H9 (cell line): Measurements from ENCODE around the gene SC5D. TPM values are rescaled to one million over a fixed set of nuclear protein-coding genes. Genes with fewer than 3 reads are reported as not detected.

Experiments
- DNase-seq: peaks from one replicate; pipeline ENCODE4 v3.0.0-alpha.2; 2017
- H2AFZ ChIP-seq: one replicate; pipeline ENCODE4 v1.6.1; 2013; ENCODE audit warnings: mild to moderate bottlenecking, low read length, control low read depth, moderate library complexity
- H2AK5ac ChIP-seq: 2 replicates; pipeline ENCODE4 v1.6.1; 2013; ENCODE audit warnings: low read length, control low read depth, mixed read lengths; ENCODE audit not compliant: insufficient read length
- H2BK120ac ChIP-seq: one replicate; pipeline ENCODE4 v1.6.1; 2013; ENCODE audit warnings: low read depth, mild to moderate bottlenecking, low read length, control low read depth, inconsistent platforms; ENCODE audit not compliant: poor library complexity, severe bottlenecking
- H2BK12ac ChIP-seq: 2 replicates; pipeline ENCODE4 v1.6.1; 2013; ENCODE audit warnings: low read length, control low read depth, mixed read lengths, low read depth; ENCODE audit not compliant: insufficient read length
- H2BK15ac ChIP-seq: 2 replicates; pipeline ENCODE4 v1.6.1; 2013; ENCODE audit warnings: low read depth, low read length, control low read depth
- H2BK20ac ChIP-seq: one replicate; pipeline ENCODE4 v1.6.1; 2013; ENCODE audit warnings: low read depth, mild to moderate bottlenecking, low read length, control low read depth, inconsistent platforms; ENCODE audit not compliant: poor library complexity, severe bottlenecking
- H2BK5ac ChIP-seq: 2 replicates; pipeline ENCODE4 v1.6.1; 2013; ENCODE audit warnings: low read length, control low read depth, mixed read lengths; ENCODE audit not compliant: insufficient read length
- H3K14ac ChIP-seq: 2 replicates; pipeline ENCODE4 v1.6.1; 2013; ENCODE audit warnings: low read length, control low read depth; ENCODE audit not compliant: insufficient read depth
- H3K18ac ChIP-seq: 2 replicates; pipeline ENCODE4 v1.6.1; 2013; ENCODE audit warnings: low read depth, mild to moderate bottlenecking, mixed read lengths, low read length, control low read depth; ENCODE audit not compliant: insufficient read length
- H3K23ac ChIP-seq: 2 replicates; pipeline ENCODE4 v1.6.1; 2013; ENCODE audit warnings: low read length, control low read depth, mixed read lengths, low read depth; ENCODE audit not compliant: insufficient read length
- H3K23me2 ChIP-seq: 2 replicates; pipeline ENCODE4 v1.6.1; 2013; ENCODE audit warnings: low read depth, mild to moderate bottlenecking, mixed read lengths, low read length, control low read depth; ENCODE audit not compliant: insufficient read length, poor library complexity, severe bottlenecking
- H3K27ac ChIP-seq: 2 replicates; pipeline ENCODE4 v1.5.1; 2013; ENCODE audit warnings: low read length, control low read depth, mixed read lengths, low read depth; ENCODE audit not compliant: insufficient read length
- H3K27me3 ChIP-seq: 2 replicates; pipeline ENCODE4 v1.6.1; 2013; ENCODE audit warnings: low read length, control low read depth, inconsistent platforms; ENCODE audit not compliant: insufficient read depth
- H3K4ac ChIP-seq: 2 replicates; pipeline ENCODE4 v1.6.1; 2013; ENCODE audit warnings: low read depth, mild to moderate bottlenecking, control low read depth, inconsistent platforms, low read length, moderate library complexity
- H3K4me1 ChIP-seq: 2 replicates; pipeline ENCODE4 v1.6.1; 2013; ENCODE audit warnings: low read length, control low read depth, inconsistent platforms; ENCODE audit not compliant: insufficient read depth
- H3K4me2 ChIP-seq: 2 replicates; pipeline ENCODE4 v1.6.1; 2013; ENCODE audit warnings: low read length, control low read depth, mixed read lengths; ENCODE audit not compliant: insufficient read length, insufficient read depth
- H3K56ac ChIP-seq: 2 replicates; pipeline ENCODE4 v1.6.1; 2013; ENCODE audit warnings: low read depth, mild to moderate bottlenecking, mixed read lengths, low read length, control low read depth; ENCODE audit not compliant: insufficient read length
- H3K79me1 ChIP-seq: 2 replicates; pipeline ENCODE4 v1.6.1; 2013; ENCODE audit warnings: low read depth, mild to moderate bottlenecking, moderate library complexity, low read length, control low read depth, inconsistent platforms; ENCODE audit not compliant: insufficient read depth, poor library complexity, severe bottlenecking
- H3K79me2 ChIP-seq: 2 replicates; pipeline ENCODE4 v1.6.1; 2013; ENCODE audit warnings: low read length, control low read depth, inconsistent platforms; ENCODE audit not compliant: insufficient read depth
- H3K9ac ChIP-seq: 2 replicates; pipeline ENCODE4 v1.6.1; 2013; ENCODE audit warnings: low read length, control low read depth, mixed read lengths; ENCODE audit not compliant: insufficient read length; ENCODE audit errors: extremely low read depth
- H3K9me3 ChIP-seq: one replicate; pipeline ENCODE4 v1.6.1; 2013; ENCODE audit warnings: low read depth, low read length, inconsistent platforms; ENCODE audit not compliant: control insufficient read depth
- H3T11ph ChIP-seq: one replicate; pipeline ENCODE4 v1.6.1; 2013; ENCODE audit warnings: mild to moderate bottlenecking, low read length, control low read depth, inconsistent platforms
- H4K20me1 ChIP-seq: one replicate; pipeline ENCODE4 v1.6.1; 2013; ENCODE audit not compliant: control insufficient read depth, insufficient read length, insufficient read depth
- H4K5ac ChIP-seq: 2 replicates; pipeline ENCODE4 v1.6.1; 2013; ENCODE audit warnings: low read depth, mild to moderate bottlenecking, mixed read lengths, low read length, control low read depth; ENCODE audit not compliant: insufficient read length
- H4K8ac ChIP-seq: replicated peaks from 2 replicates; pipeline ENCODE4 v1.6.1; 2013; ENCODE audit warnings: low read length, control low read depth, mixed read lengths, low read depth; ENCODE audit not compliant: insufficient read length
- H4K91ac ChIP-seq: 2 replicates; pipeline ENCODE4 v1.6.1; 2013; ENCODE audit warnings: low read depth, mild to moderate bottlenecking, moderate library complexity, mixed read lengths, low read length, control low read depth; ENCODE audit not compliant: insufficient read length
- H3K27ac Mint-ChIP-seq, 3 experiments: 2 replicates in 2 of 3; 3 replicates in 1 of 3; pipeline ENCODE4 v1.8.0; 2020 to 2021; ENCODE audit warnings: mixed read lengths in 3 of 3, mild to moderate bottlenecking in 1 of 3, moderate library complexity in 1 of 3
- H3K27me3 Mint-ChIP-seq: 2 replicates; pipeline ENCODE4 v1.8.0; 2021; ENCODE audit warnings: low read depth, mild to moderate bottlenecking, moderate library complexity, mixed read lengths
- H3K36me3 Mint-ChIP-seq, 3 experiments: 2 replicates in 2 of 3; 3 replicates in 1 of 3; pipeline ENCODE4 v1.8.0; 2020 to 2021; ENCODE audit warnings: low read depth in 3 of 3, mixed read lengths in 3 of 3; ENCODE audit not compliant: insufficient read depth in 1 of 3
- H3K4me1 Mint-ChIP-seq, 2 experiments: 2 replicates each; pipeline ENCODE4 v1.8.0; 2020; ENCODE audit warnings: mixed read lengths in 2 of 2
- H3K4me3 Mint-ChIP-seq, 2 experiments: 2 replicates in 1 of 2; 3 replicates in 1 of 2; pipeline ENCODE4 v1.8.0; 2020 to 2021; ENCODE audit warnings: mild to moderate bottlenecking in 2 of 2, mixed read lengths in 2 of 2, moderate library complexity in 1 of 2
- H3K9me3 Mint-ChIP-seq, 2 experiments: 2 replicates in 1 of 2; 3 replicates in 1 of 2; pipeline ENCODE4 v1.8.0; 2020; ENCODE audit warnings: mild to moderate bottlenecking in 2 of 2, mixed read lengths in 2 of 2, moderate library complexity in 1 of 2
- CTCF ChIP-seq: fragments of 200-600 bp; sonication (generic); conservative IDR thresholded peaks from 3 replicates; pipeline ENCODE4 v1.8.0; 2021; ENCODE audit warnings: antibody characterized with exemption, mild to moderate bottlenecking
- WGBS: extraction: QIAGEN DNeasy Blood & Tissue Kit; methylation state at CpG from one replicate; pipeline ENCODE4 v1.1.7; 2013; ENCODE audit warnings: missing lambda C conversion rate, low lambda C conversion rate, mixed read lengths; ENCODE audit not compliant: insufficient read length; ENCODE audit errors: extremely low coverage; 5-methylcytosine and 5-hydroxymethylcytosine counted together
- total RNA-seq: library from RNA; stranded (reverse); gene quantifications from 2 replicates; pipeline ENCODE4 v1.2.1, GENCODE V29; 2021

The SC5D gene
- total RNA-seq, 1 experiment from 2014 or later, result 92.0 TPM

- Histone ChIP-seq H2BK120ac (no peak overlapping the region), H3K14ac (no peak overlapping the region), H2BK12ac (no peak overlapping the region), H2AFZ (no peak overlapping the region), H2BK20ac (no peak overlapping the region), H3K18ac (no peak overlapping the region), H2AK5ac (no peak overlapping the region), H4K5ac (no peak overlapping the region), H2BK15ac (no peak overlapping the region), H3K4ac (no peak overlapping the region), H3K4me1 (no peaks in the 10 kb centered on the region; the same call in 1 of the 2 replicates), H3K4me2 (no peak overlapping the region), H3K23ac (no peak overlapping the region), H3T11ph (no peak overlapping the region), H3K79me2 (no peaks in the 10 kb centered on the region; the same call in 1 of the 2 replicates), H3K27ac (no peak overlapping the region), H3K9me3 (no peaks in the 10 kb centered on the region), H3K9ac (no peak overlapping the region), H4K91ac (no peak overlapping the region), H3K56ac (no peak overlapping the region), H4K8ac (no peak overlapping the region), H2BK5ac (no peak overlapping the region), H3K27me3 (no peaks in the 10 kb centered on the region), H3K23me2 (no peaks in the 10 kb centered on the region), H3K79me1 (no peaks in the 10 kb centered on the region), H4K20me1 (no peaks in the 10 kb centered on the region)
- Mint-ChIP-seq H3K4me1 (peaks cover 10% of the 10 kb centered on the region in 2 experiments), H3K4me3 (no peak overlapping the region), H3K27ac (no peak overlapping the region), H3K36me3 (no peaks in the 10 kb centered on the region), H3K27me3 (no peaks in the 10 kb centered on the region; the same call in none of the 2 replicates), H3K9me3 (no peaks in the 10 kb centered on the region)
- DNase-seq, result no peak
- TF ChIP-seq CTCF, result no peak
- no CpG with 5 or more reads among the region's 1 CpG for WGBS
These were observed 61.6 kb downstream of the SC5D start for GRCh38 chr11:121354192-121354591.
